Activated CD8-positive, alpha-beta memory T cell treated with anti-CD3 and anti-CD28 coated beads, Interleukin-2, amount 50 U/mL, for 1 hour (primary cell): ENCODE data around the gene RNF222.

Experiments used
- DNase-seq: peaks from one replicate; pipeline ENCODE4 v3.0.0-alpha.2; 2020; ENCODE audit errors: extremely low read depth

RNF222 gene

GRCh38 chr17:8345052-8345690, 52.5 kb downstream of the RNF222 start:
- no peak for DNase-seq

- no peak for DNase-seq
These were observed 56.2 kb downstream of the RNF222 start for GRCh38 chr17:8341456-8341855.
